GM23338 (cell line): ENCODE data around the gene HIVEP2. TPM values are rescaled to one million over a fixed set of nuclear protein-coding genes. Genes with fewer than 3 reads are reported as not detected.

ENCODE experiments used
- ATAC-seq: fragments of 200-7000 bp; cut with Tn5 transposase; 3 replicates; pipeline ENCODE4 v1.9.1; 2020
- DNase-seq: peaks from one replicate; pipeline ENCODE4 v3.0.0-alpha.2; 2015; ENCODE audit warnings: low spot score
- H2AFZ ChIP-seq: fragments of 200-600 bp; sonication (generic); 2 replicates; pipeline ENCODE4 v1.8.0; 2016; ENCODE audit warnings: antibody characterized with exemption, mild to moderate bottlenecking, moderate library complexity
- H3F3A ChIP-seq: fragments of 200-600 bp; sonication (generic); replicated peaks from 2 replicates; pipeline ENCODE4 v1.8.0; 2017; ENCODE audit warnings: antibody characterized with exemption, mixed run types, low read depth
- H3K27ac ChIP-seq: fragments of 200-600 bp; sonication (generic); 2 replicates; pipeline ENCODE4 v1.6.1; 2016; ENCODE audit warnings: low read depth
- H3K27me3 ChIP-seq: fragments of 200-600 bp; sonication (generic); 2 replicates; pipeline ENCODE4 v1.8.0; 2016; ENCODE audit warnings: mild to moderate bottlenecking, mixed run types, moderate library complexity; ENCODE audit not compliant: insufficient read depth
- H3K36me3 ChIP-seq: fragments of 200-600 bp; sonication (generic); 2 replicates; pipeline ENCODE4 v1.8.0; 2016; ENCODE audit warnings: mild to moderate bottlenecking; ENCODE audit not compliant: insufficient read depth
- H3K4me1 ChIP-seq: fragments of 200-600 bp; sonication (generic); 2 replicates; pipeline ENCODE4 v1.8.0; 2016; ENCODE audit warnings: mild to moderate bottlenecking, moderate library complexity; ENCODE audit not compliant: insufficient read depth
- H3K4me2 ChIP-seq: fragments of 200-600 bp; sonication (generic); 2 replicates; pipeline ENCODE4 v1.7.1; 2017; ENCODE audit warnings: mixed run types
- H3K4me3 ChIP-seq: fragments of 200-600 bp; sonication (generic); 2 replicates; pipeline ENCODE4 v1.6.1; 2016; ENCODE audit warnings: mixed run types
- H3K79me2 ChIP-seq: fragments of 200-600 bp; sonication (generic); replicated peaks from 2 replicates; pipeline ENCODE4 v1.8.0; 2017; ENCODE audit warnings: mild to moderate bottlenecking; ENCODE audit not compliant: insufficient read depth
- H3K9me2 ChIP-seq: fragments of 200-600 bp; sonication (generic); 2 replicates; pipeline ENCODE4 v1.8.0; 2017; ENCODE audit not compliant: insufficient read depth
- H4K20me1 ChIP-seq: fragments of 200-600 bp; sonication (generic); replicated peaks from 2 replicates; pipeline ENCODE4 v1.8.0; 2017; ENCODE audit warnings: mild to moderate bottlenecking; ENCODE audit not compliant: insufficient read depth
- H3K27ac Mint-ChIP-seq: 2 replicates; pipeline ENCODE4 v1.8.0; 2020; ENCODE audit warnings: inconsistent platforms, mild to moderate bottlenecking, moderate library complexity, mixed read lengths
- H3K27me3 Mint-ChIP-seq: 3 replicates; pipeline ENCODE4 v1.8.0; 2022; ENCODE audit warnings: low read depth, mild to moderate bottlenecking, moderate library complexity, mixed read lengths, inconsistent platforms; ENCODE audit not compliant: insufficient read depth, poor library complexity
- H3K36me3 Mint-ChIP-seq: 3 replicates; pipeline ENCODE4 v1.8.0; 2021; ENCODE audit warnings: low read depth, mild to moderate bottlenecking, inconsistent platforms, moderate library complexity, mixed read lengths
- H3K4me1 Mint-ChIP-seq: 3 replicates; pipeline ENCODE4 v1.8.0; 2020; ENCODE audit warnings: mild to moderate bottlenecking, inconsistent platforms, mixed read lengths
- H3K4me3 Mint-ChIP-seq: 3 replicates; pipeline ENCODE4 v1.8.0; 2021; ENCODE audit warnings: moderate library complexity, mild to moderate bottlenecking, inconsistent platforms, mixed read lengths
- H3K9me3 Mint-ChIP-seq: 3 replicates; pipeline ENCODE4 v1.8.0; 2020; ENCODE audit warnings: moderate library complexity, mild to moderate bottlenecking, inconsistent platforms, mixed read lengths
- CREB1 ChIP-seq: fragments of 250-450 bp; sonication (Bioruptor Pico); IDR thresholded peaks from 2 replicates; pipeline ENCODE4 v1.5.0; 2020; ENCODE audit warnings: low read depth, mild to moderate bottlenecking, moderate library complexity
- CTCF ChIP-seq, 2 experiments: fragments of 200-600 bp in 1 of 2; sonication (generic) in 1 of 2; conservative IDR thresholded peaks; 2 replicates each; pipeline versions ENCODE4 v1.5.1 to v1.6.1; 2016 to 2017; ENCODE audit warnings: antibody characterized with exemption in 2 of 2, low read depth in 2 of 2, mild to moderate bottlenecking in 2 of 2, moderate library complexity in 1 of 2
- ETS1 ChIP-seq: IDR thresholded peaks from 2 replicates; pipeline ENCODE4 v1.6.1; 2016; ENCODE audit warnings: antibody characterized with exemption
- EZH2 ChIP-seq: fragments of 200-600 bp; sonication (generic); IDR thresholded peaks from one replicate; pipeline ENCODE4 v1.8.0; 2017; ENCODE audit warnings: antibody characterized with exemption, mild to moderate bottlenecking, low read depth; ENCODE audit not compliant: unreplicated experiment
- EZH2phosphoT487 ChIP-seq: fragments of 200-600 bp; sonication (generic); IDR thresholded peaks from one replicate; pipeline ENCODE4 v1.8.1; 2018; ENCODE audit warnings: antibody characterized with exemption; ENCODE audit not compliant: unreplicated experiment
- JUNB ChIP-seq: IDR thresholded peaks from one replicate; pipeline ENCODE4 v1.6.1; 2016; ENCODE audit warnings: antibody characterized with exemption; ENCODE audit not compliant: unreplicated experiment
- NANOG ChIP-seq: IDR thresholded peaks from 2 replicates; pipeline ENCODE4 v1.6.1; 2016; ENCODE audit warnings: antibody characterized with exemption, borderline replicate concordance
- POLR2AphosphoS5 ChIP-seq: IDR thresholded peaks from 2 replicates; pipeline ENCODE4 v1.6.1; 2016; ENCODE audit warnings: antibody characterized with exemption, low read depth
- REST ChIP-seq: IDR thresholded peaks from one replicate; pipeline ENCODE4 v1.6.1; 2018; ENCODE audit warnings: antibody characterized with exemption; ENCODE audit not compliant: unreplicated experiment
- STAT1 ChIP-seq: IDR thresholded peaks from one replicate; pipeline ENCODE4 v1.6.1; 2016; ENCODE audit warnings: antibody characterized with exemption; ENCODE audit not compliant: unreplicated experiment
- ZNF114 ChIP-seq: fragments of 250-450 bp; sonication (Bioruptor Pico); IDR thresholded peaks from 2 replicates; pipeline ENCODE4 v1.5.0; 2020; ENCODE audit warnings: mild to moderate bottlenecking, moderate library complexity
- ZNF331 ChIP-seq: fragments of 250-450 bp; sonication (Bioruptor Pico); IDR thresholded peaks from 2 replicates; pipeline ENCODE4 v1.5.0; 2020; ENCODE audit warnings: low read depth, mild to moderate bottlenecking, moderate library complexity
- ZNF462 ChIP-seq: fragments of 250-450 bp; sonication (Bioruptor Pico); IDR thresholded peaks from 2 replicates; pipeline ENCODE4 v1.5.0; 2020; ENCODE audit warnings: mild to moderate bottlenecking, moderate library complexity
- polyA plus RNA-seq: library from polyadenylated mRNA; unstranded; fragments of >200 nt; fragmentation: Nextera tagmentation; extraction: Ambion mirVana; gene quantifications from 2 replicates; pipeline ENCODE4 v1.2.1, GENCODE V29; 2016
- total RNA-seq: library from RNA; depleted of rRNA; stranded (reverse); fragments of >200 nt; shearing (Covaris generic); gene quantifications from 2 replicates; pipeline ENCODE4 v1.2.3, GENCODE V29; 2014

Gene HIVEP2
- total and polyA plus RNA-seq, 2 experiments from 2014 or later = 1.5 to 7.4 TPM

GRCh38 chr6:142702501-142703460 is 242.2 kb downstream of the HIVEP2 start:
- H3K4me1 ChIP-seq = peaks cover 13% of the 10 kb centered on the region
- H3K36me3 ChIP-seq = no peaks in the 10 kb centered on the region; the same call in 1 of the 2 replicates
- H3K27ac ChIP-seq = no peak overlapping the region
- peaks cover 10% of the 10 kb centered on the region for H3K9me2 ChIP-seq
- no peaks in the 10 kb centered on the region for H3F3A ChIP-seq
- peak; percentile 83 for ATAC-seq
- Mint-ChIP-seq H3K27me3 (peaks cover 2% of the 10 kb centered on the region), H3K36me3 (no peaks in the 10 kb centered on the region), H3K4me1 (peaks cover 14% of the 10 kb centered on the region), H3K27ac (no peak overlapping the region), H3K4me3 (no peak overlapping the region), H3K9me3 (no peaks in the 10 kb centered on the region)
- TF ChIP-seq EZH2phosphoT487 = no peak
- TF ChIP-seq EZH2 = no peak
- no peak for TF ChIP-seq STAT1
- TF ChIP-seq ZNF114 (CRISPR knock-in tag) = no peak
- no peak for TF ChIP-seq CTCF (conservative IDR thresholded peaks at IDR 0.05; ENCODE audit: low read depth in 2 of 2)
- TF ChIP-seq ZNF331 (CRISPR knock-in tag) = no peak
- no peak for TF ChIP-seq CREB1 (CRISPR knock-in tag)
- TF ChIP-seq JUNB = no peak
- no peak for TF ChIP-seq ZNF462 (CRISPR knock-in tag)
- TF ChIP-seq NANOG = no peak
- no peak for TF ChIP-seq POLR2AphosphoS5
- TF ChIP-seq ETS1 = no peak
- TF ChIP-seq REST = no peak
- H3K4me3 ChIP-seq = no peak overlapping the region
- H4K20me1 ChIP-seq = no peaks in the 10 kb centered on the region; the same call in 1 of the 2 replicates
- H3K27me3 ChIP-seq = no peaks in the 10 kb centered on the region
- DNase-seq = peak; percentile 12
- peak overlapping the region; percentile 88 for H2AFZ ChIP-seq
- 0 out of 2 replicates have a peak overlapping the region, but pooled peaks have one; percentile 5 for H3K4me2 ChIP-seq
- H3K79me2 ChIP-seq = no peaks in the 10 kb centered on the region
